Stimulated activated CD4-positive, alpha-beta T cell treated with anti-CD3 and anti-CD28 coated beads, Interleukin-4, amount 100 ng/mL, for 1 hour (primary cell): ENCODE data around the gene MSI1.

Experiments used
- DNase-seq: peaks from one replicate; pipeline ENCODE4 v3.0.0-alpha.2; 2020

MSI1 gene

GRCh38 chr12:120317224-120318105 lies 51.5 kb downstream of the MSI1 start:
- DNase-seq: peak; percentile 100

- no peak for DNase-seq
Measured at GRCh38 chr12:120316798-120317223, 52.2 kb downstream of the MSI1 start.

- DNase-seq: no peak
Measured at GRCh38 chr12:120314220-120314619, 54.7 kb downstream of the MSI1 start.

GRCh38 chr12:120301962-120302815 lies 66.8 kb downstream of the MSI1 start, which contains the start of gene SIRT4:
Gene SIRT4 (plus strand): TSS chr12:120302321. CDS start chr12:120303562, 1,241 bp downstream.
- DNase-seq: peak; percentile 84

GRCh38 chr12:120292661-120293531 lies 76.1 kb downstream of the MSI1 start, which contains the start of gene RNU4-1:
Gene RNU4-1 (minus strand): TSS chr12:120293237.
- DNase-seq: peak; percentile 59

- peak; percentile 31 for DNase-seq
Measured at GRCh38 chr12:120292411-120292660, 76.6 kb downstream of the MSI1 start.
